GM21423 (cell line): ENCODE results near the gene PLEKHA4.
A peak's percentile ranks its signal among the peaks of the same experiment; 100 is the strongest.
"Not testable (repeated sequence)": the region's sequence is repeated elsewhere in the genome, so short reads cannot be mapped to it uniquely, and the experiment has no call there.

Experiments used
- ATAC-seq: cut with Tn5 transposase; IDR thresholded peaks from one replicate; pipeline ENCODE4 v1.9.1; 2021; ENCODE audit warnings: mild to moderate bottlenecking, moderate library complexity; ENCODE audit not compliant: unreplicated experiment

The PLEKHA4 gene

GRCh38 chr19:48867123-48867745, 1.2 kb downstream of the PLEKHA4 start:
- ATAC-seq = no peak

- ATAC-seq = no peak
These were observed 1.7 kb downstream of the PLEKHA4 start for GRCh38 chr19:48866692-48867091.

GRCh38 chr19:48862827-48863226, 5.6 kb downstream of the PLEKHA4 start:
- ATAC-seq = no peak

- no peak for ATAC-seq
These were observed 7.1 kb downstream of the PLEKHA4 start for GRCh38 chr19:48861313-48861712.

GRCh38 chr19:48859711-48860572, 8.5 kb downstream of the PLEKHA4 start:
- no peak for ATAC-seq

DNA sequence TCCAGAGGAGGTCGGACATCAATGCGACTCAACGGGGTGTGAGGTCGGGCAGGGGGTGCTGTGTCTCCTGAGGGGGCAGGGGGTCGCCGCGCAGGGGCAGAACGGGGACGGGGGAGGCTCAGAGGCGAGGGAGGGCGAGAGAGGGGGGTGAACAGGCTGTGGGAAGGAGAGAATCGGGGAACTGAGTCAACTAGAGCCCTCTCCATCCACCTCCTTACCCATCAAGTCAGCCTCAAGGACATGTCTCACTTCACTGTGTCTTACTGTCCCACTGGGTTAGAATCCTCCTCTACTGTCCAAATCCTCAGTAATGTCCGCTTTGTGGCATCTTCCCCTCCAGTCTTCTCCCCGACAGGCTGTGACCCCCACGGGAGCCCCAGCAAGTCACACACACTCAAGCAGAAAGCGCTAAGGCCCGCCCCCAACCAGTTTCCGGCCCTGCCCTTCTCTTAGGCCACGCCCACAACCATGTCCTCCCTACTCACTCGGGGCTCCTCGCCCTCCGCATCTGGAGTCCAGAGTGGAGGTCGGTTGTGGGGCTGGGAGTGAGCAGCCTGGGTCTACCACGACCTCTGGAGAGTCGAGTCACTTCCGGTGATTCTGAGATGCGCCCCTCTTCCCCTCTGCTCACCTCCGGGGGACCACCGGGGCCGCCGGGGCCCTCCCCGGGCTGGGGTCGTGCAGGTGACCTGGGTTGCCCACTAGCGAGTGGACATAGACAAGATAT, 9.3 kb downstream of the PLEKHA4 start:
- peak; percentile 71 for ATAC-seq

GRCh38 chr19:48856921-48857320, 11.5 kb downstream of the PLEKHA4 start:
- ATAC-seq = no peak

DNA sequence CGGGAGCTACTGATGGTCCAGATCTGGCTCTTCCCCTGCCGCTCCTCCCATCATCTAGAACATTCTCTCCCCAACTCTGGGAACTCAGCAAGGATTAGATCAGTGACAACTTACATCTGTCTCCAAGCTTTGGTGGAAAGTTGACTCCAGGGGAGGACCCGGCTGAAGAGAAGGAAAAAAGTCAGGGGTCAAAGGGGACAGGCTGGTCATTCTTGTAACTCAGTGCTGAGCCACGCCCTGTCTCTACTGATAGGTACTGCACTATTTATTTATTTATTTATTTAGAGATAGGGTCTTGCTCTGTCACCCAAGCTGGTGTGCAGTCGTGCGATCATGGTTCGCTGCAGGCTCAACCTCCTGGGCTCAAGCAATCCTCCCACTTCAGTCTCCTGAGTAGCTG, 14.3 kb downstream of the PLEKHA4 start:
- ATAC-seq = no peak

DNA sequence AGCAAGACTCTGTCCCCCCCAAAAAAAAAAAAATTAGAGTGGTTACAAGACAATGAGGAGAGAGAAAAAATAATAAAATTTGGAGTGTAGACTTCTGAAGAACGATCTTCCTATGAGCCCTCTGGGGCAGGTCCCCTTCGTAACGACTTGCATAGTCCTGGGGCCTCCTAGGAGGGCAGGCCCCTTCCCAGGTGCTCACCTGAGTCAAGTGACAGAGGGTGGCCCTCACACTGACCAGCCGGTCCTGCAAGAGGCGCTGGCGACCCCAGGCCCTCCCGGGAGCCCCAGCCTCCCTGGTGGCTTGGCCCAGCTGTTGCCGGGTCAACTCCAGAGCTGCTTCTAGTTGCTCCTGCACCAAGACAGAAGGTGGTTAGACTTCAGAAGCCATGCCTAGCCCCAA, 14.9 kb downstream of the PLEKHA4 start:
- no peak for ATAC-seq

GRCh38 chr19:48852292-48852691, 16.1 kb downstream of the PLEKHA4 start:
- ATAC-seq = no peak

GRCh38 chr19:48846659-48847058, 21.8 kb downstream of the PLEKHA4 start:
- not testable (repeated sequence) for ATAC-seq

- ATAC-seq = no peak
These were observed 23.0 kb downstream of the PLEKHA4 start for GRCh38 chr19:48845384-48845783.

DNA sequence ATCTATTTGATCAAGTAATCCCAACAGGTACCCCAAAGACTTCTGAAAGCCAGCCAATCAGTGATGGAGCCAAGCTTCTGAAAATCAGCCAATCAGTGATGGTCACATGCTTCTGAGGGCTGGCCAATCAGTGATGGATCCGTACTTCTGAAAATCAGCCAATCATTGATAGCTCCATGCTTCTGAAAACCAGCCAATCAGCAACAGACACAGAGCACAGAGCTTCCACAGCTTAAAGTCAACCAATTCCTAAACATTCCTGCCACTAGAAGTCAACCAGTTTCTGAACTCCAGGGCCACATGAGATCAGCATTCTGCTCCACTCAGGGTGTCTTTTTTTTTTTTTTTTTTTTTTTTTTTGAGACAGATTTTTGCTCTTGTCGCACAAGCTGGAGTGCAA, 23.9 kb downstream of the PLEKHA4 start:
- no peak for ATAC-seq

- ATAC-seq = no peak
These were observed 25.6 kb downstream of the PLEKHA4 start for GRCh38 chr19:48842789-48843162.

GRCh38 chr19:48841571-48841970, 26.8 kb downstream of the PLEKHA4 start:
- ATAC-seq = no peak

DNA sequence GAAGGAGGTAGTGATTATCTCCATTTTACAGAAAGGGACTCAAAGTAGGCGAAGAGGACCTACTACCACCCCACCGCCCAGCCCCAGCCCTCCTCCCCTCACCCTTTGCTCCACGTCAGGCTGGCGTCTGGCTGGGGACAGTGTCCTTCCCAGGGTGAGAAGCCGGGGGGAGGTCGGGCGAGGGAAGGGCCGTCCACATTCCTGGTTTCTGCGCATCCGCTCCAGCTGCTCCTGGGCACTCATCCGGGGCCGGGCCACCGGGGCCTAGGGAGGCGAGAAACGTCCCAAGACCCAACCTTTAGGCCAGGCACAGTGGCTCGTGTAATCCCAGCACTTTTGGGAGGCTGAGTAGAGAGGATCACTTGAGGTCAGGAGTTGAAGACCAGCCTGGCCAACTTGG, 27.4 kb downstream of the PLEKHA4 start:
- ATAC-seq = no peak

- ATAC-seq = no peak
These were observed 30.7 kb downstream of the PLEKHA4 start for GRCh38 chr19:48837687-48838086.

GRCh38 chr19:48837051-48837524, 31.3 kb downstream of the PLEKHA4 start:
- ATAC-seq = peak; percentile 55

DNA sequence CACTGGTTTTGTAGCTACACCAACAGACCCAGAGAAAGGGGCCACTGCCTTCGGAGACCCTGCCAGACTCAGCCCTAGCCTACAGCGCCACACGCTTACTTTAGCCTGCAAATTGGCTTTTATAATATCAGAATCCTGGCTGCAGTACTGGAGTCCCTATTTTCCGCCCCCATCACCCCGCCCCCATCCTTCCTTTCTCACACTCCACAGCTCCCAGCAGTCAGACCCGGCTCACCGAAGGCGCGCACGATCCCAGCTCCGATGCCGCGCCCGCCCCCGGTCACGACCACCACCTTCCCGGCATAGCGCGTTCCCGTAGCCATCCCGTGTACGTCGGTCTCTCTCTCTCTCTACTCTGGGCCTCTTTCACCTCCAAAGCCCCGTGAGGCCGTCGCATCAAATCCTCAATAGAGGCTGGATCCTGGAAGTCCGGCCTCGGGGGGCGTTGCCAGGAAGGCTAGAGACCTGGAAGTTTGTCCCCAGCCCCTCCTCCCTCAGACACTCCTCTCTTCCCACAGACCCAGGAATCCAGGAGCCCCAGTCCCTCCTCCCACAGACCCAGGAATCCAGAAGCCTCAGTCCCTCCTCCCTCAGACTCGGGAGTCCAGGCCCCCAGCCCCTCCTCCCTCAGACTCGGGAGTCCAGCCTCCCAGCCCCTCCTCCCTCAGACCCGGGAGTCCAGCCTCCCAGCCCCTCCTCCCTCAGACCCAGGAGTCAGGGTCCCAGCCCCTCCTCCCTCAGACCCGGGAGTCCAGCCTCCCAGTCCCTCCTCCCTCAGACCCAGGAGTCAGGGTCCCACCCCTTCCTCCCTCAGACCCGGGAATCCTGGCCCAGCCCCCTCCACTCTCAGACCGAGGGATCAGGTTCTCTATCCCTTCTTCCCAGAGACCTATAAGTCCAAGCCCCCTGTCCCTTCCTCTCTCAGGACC, 32.1 kb downstream of the PLEKHA4 start, which contains the start of gene HSD17B14:
Gene HSD17B14 (minus strand): TSS at position 403 of the 929 bp plus-strand sequence. CDS start 80 bp downstream, at position 323.
- ATAC-seq = no peak

DNA sequence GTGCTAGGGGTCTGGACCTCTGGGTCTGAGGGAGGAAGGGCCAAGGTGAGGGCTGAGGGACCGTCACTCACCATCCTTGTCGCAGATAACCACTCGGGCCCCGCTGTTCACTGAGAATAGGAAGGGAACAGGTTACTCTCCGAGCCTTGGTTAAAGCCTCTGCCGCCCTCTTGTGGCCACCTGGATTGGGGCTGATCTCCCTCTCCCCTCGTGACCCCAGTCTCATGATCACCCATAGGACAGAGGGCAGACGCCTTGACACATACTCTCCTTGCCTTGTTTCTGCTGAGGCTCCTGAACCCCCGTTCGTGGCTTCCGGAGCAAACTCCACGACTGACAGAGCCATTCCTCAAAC, 32.7 kb downstream of the PLEKHA4 start:
- peak; percentile 72 for ATAC-seq
